ENCODE measurements around the gene IGIP. TPM values are rescaled to one million over a fixed set of nuclear protein-coding genes. Genes with fewer than 3 reads are reported as not detected.

IGIP gene
- total RNA-seq, 1 experiment from 2014 or later = 1.7 TPM

GRCh38 chr5:140165101-140165922 is 39.6 kb downstream of the IGIP start (continued):
- TF ChIP-seq, protein P1, sequence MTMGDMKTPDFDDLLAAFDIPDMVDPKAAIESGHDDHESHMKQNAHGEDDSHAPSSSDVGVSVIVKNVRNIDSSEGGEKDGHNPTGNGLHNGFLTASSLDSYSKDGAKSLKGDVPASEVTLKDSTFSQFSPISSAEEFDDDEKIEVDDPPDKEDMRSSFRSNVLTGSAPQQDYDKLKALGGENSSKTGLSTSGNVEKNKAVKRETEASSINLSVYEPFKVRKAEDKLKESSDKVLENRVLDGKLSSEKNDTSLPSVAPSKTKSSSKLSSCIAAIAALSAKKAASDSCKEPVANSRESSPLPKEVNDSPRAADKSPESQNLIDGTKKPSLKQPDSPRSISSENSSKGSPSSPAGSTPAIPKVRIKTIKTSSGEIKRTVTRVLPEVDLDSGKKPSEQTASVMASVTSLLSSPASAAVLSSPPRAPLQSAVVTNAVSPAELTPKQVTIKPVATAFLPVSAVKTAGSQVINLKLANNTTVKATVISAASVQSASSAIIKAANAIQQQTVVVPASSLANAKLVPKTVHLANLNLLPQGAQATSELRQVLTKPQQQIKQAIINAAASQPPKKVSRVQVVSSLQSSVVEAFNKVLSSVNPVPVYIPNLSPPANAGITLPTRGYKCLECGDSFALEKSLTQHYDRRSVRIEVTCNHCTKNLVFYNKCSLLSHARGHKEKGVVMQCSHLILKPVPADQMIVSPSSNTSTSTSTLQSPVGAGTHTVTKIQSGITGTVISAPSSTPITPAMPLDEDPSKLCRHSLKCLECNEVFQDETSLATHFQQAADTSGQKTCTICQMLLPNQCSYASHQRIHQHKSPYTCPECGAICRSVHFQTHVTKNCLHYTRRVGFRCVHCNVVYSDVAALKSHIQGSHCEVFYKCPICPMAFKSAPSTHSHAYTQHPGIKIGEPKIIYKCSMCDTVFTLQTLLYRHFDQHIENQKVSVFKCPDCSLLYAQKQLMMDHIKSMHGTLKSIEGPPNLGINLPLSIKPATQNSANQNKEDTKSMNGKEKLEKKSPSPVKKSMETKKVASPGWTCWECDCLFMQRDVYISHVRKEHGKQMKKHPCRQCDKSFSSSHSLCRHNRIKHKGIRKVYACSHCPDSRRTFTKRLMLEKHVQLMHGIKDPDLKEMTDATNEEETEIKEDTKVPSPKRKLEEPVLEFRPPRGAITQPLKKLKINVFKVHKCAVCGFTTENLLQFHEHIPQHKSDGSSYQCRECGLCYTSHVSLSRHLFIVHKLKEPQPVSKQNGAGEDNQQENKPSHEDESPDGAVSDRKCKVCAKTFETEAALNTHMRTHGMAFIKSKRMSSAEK (CRISPR knock-in tag; IDR thresholded peaks at IDR 0.05; ENCODE audit: borderline replicate concordance) = no peak
- TF ChIP-seq ZBTB21 (CRISPR knock-in tag; IDR thresholded peaks at IDR 0.05; ENCODE audit: borderline replicate concordance) (no peak), ZNF317 (CRISPR knock-in tag; IDR thresholded peaks at IDR 0.05; ENCODE audit: borderline replicate concordance, low read depth) (no peak), ERG (CRISPR knock-in tag; IDR thresholded peaks at IDR 0.05) (no peak)
- TF ChIP-seq, protein P2, sequence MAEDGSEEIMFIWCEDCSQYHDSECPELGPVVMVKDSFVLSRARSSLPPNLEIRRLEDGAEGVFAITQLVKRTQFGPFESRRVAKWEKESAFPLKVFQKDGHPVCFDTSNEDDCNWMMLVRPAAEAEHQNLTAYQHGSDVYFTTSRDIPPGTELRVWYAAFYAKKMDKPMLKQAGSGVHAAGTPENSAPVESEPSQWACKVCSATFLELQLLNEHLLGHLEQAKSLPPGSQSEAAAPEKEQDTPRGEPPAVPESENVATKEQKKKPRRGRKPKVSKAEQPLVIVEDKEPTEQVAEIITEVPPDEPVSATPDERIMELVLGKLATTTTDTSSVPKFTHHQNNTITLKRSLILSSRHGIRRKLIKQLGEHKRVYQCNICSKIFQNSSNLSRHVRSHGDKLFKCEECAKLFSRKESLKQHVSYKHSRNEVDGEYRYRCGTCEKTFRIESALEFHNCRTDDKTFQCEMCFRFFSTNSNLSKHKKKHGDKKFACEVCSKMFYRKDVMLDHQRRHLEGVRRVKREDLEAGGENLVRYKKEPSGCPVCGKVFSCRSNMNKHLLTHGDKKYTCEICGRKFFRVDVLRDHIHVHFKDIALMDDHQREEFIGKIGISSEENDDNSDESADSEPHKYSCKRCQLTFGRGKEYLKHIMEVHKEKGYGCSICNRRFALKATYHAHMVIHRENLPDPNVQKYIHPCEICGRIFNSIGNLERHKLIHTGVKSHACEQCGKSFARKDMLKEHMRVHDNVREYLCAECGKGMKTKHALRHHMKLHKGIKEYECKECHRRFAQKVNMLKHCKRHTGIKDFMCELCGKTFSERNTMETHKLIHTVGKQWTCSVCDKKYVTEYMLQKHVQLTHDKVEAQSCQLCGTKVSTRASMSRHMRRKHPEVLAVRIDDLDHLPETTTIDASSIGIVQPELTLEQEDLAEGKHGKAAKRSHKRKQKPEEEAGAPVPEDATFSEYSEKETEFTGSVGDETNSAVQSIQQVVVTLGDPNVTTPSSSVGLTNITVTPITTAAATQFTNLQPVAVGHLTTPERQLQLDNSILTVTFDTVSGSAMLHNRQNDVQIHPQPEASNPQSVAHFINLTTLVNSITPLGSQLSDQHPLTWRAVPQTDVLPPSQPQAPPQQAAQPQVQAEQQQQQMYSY (CRISPR knock-in tag; IDR thresholded peaks at IDR 0.05) = no peak

DNA sequence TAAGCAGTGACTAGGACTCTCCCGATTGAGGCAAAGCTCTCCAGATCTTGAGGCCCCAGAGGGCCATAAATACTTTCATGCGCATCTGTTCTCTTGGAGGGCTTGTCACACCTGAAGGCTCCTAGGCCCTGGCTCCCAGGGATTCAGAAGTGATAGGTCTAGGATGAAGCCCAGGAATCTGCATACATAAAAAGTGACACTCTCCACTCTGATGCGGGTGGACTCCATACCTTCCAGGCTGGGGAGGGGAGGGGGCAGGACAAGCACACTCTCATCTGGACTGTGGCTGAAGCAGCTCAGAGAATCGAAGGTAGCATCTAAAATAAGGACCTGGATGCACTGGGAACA is 40.2 kb downstream of the IGIP start:
- H3K36me3 Mint-ChIP-seq = no peaks in the 10 kb centered on the region
- no peak overlapping the region for H3K4me3 Mint-ChIP-seq
- no peak for TF ChIP-seq NFYB (CRISPR knock-in tag; conservative IDR thresholded peaks at IDR 0.05; ENCODE audit: low read depth)
- ATAC-seq = 0 out of 2 replicates have a peak, but pooled peaks have one; percentile 37
- no peaks in the 10 kb centered on the region for H3K9me3 Mint-ChIP-seq
- peaks cover 14% of the 10 kb centered on the region for H3K4me1 Mint-ChIP-seq
- ChIA-PET POLR2A (no interaction called here), CTCF (interaction anchor here (1.1 to 1.4 kb wide), 4 partner anchors 9 to 197 kb away, joined by 3 to 5 read pairs (median 3); partner anchors contain the start of gene CYSTM1)
- no peak for DNase-seq (ENCODE audit: low spot score)
- H3K27me3 Mint-ChIP-seq (ENCODE audit: low read depth) = peaks cover 8% of the 10 kb centered on the region; the same call in 1 of the 2 replicates
- no peak overlapping the region for H3K27ac Mint-ChIP-seq

DNA sequence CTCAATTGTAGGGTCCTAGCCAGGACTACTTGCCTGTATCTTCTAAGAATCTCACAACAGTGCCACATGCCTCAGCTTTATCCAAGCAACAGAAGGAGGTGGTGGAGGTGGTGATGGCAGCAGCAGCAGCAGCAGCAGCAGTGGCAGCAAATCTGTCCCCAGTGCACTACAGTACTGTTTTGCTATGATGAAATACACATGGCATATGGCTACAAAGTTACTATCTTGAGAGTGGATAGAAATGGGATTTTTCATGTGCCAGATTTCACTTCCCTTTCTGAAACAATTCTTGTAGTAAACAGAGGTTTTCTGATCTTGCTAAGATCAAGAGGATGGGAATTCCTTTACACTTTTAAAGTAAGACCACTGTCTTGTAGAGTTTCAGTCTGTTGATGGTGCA is 41.2 kb downstream of the IGIP start:
- Mint-ChIP-seq H3K4me1 (peaks cover 14% of the 10 kb centered on the region), H3K4me3 (no peak overlapping the region), H3K27me3 (ENCODE audit: low read depth) (peaks cover 8% of the 10 kb centered on the region; the same call in 1 of the 2 replicates), H3K27ac (no peak overlapping the region), H3K9me3 (no peaks in the 10 kb centered on the region), H3K36me3 (no peaks in the 10 kb centered on the region)
- ATAC-seq (no peak), DNase-seq (ENCODE audit: low spot score) (no peak)
- ChIA-PET POLR2A (no interaction called here), CTCF (interaction anchor here (1.1 to 1.4 kb wide), 2 partner anchors 97 to 198 kb away, joined by 3 read pairs; no protein-coding TSS in a partner anchor)
- TF ChIP-seq, protein P3, sequence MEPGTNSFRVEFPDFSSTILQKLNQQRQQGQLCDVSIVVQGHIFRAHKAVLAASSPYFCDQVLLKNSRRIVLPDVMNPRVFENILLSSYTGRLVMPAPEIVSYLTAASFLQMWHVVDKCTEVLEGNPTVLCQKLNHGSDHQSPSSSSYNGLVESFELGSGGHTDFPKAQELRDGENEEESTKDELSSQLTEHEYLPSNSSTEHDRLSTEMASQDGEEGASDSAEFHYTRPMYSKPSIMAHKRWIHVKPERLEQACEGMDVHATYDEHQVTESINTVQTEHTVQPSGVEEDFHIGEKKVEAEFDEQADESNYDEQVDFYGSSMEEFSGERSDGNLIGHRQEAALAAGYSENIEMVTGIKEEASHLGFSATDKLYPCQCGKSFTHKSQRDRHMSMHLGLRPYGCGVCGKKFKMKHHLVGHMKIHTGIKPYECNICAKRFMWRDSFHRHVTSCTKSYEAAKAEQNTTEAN (CRISPR knock-in tag; IDR thresholded peaks at IDR 0.05) = no peak
- TF ChIP-seq NR2C2 (CRISPR knock-in tag; IDR thresholded peaks at IDR 0.05) (no peak), GTF2I (CRISPR knock-in tag; conservative IDR thresholded peaks at IDR 0.05) (no peak), CDX4 (CRISPR knock-in tag; IDR thresholded peaks at IDR 0.05; ENCODE audit: borderline replicate concordance) (no peak), ZNF121 (CRISPR knock-in tag; IDR thresholded peaks at IDR 0.05) (no peak), MXD4 (CRISPR knock-in tag; IDR thresholded peaks at IDR 0.05; ENCODE audit: borderline replicate concordance) (no peak)
- TF ChIP-seq, protein P4, sequence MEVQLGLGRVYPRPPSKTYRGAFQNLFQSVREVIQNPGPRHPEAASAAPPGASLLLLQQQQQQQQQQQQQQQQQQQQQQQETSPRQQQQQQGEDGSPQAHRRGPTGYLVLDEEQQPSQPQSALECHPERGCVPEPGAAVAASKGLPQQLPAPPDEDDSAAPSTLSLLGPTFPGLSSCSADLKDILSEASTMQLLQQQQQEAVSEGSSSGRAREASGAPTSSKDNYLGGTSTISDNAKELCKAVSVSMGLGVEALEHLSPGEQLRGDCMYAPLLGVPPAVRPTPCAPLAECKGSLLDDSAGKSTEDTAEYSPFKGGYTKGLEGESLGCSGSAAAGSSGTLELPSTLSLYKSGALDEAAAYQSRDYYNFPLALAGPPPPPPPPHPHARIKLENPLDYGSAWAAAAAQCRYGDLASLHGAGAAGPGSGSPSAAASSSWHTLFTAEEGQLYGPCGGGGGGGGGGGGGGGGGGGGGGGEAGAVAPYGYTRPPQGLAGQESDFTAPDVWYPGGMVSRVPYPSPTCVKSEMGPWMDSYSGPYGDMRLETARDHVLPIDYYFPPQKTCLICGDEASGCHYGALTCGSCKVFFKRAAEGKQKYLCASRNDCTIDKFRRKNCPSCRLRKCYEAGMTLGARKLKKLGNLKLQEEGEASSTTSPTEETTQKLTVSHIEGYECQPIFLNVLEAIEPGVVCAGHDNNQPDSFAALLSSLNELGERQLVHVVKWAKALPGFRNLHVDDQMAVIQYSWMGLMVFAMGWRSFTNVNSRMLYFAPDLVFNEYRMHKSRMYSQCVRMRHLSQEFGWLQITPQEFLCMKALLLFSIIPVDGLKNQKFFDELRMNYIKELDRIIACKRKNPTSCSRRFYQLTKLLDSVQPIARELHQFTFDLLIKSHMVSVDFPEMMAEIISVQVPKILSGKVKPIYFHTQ (CRISPR knock-in tag; IDR thresholded peaks at IDR 0.05) = no peak
- TF ChIP-seq, protein P5, sequence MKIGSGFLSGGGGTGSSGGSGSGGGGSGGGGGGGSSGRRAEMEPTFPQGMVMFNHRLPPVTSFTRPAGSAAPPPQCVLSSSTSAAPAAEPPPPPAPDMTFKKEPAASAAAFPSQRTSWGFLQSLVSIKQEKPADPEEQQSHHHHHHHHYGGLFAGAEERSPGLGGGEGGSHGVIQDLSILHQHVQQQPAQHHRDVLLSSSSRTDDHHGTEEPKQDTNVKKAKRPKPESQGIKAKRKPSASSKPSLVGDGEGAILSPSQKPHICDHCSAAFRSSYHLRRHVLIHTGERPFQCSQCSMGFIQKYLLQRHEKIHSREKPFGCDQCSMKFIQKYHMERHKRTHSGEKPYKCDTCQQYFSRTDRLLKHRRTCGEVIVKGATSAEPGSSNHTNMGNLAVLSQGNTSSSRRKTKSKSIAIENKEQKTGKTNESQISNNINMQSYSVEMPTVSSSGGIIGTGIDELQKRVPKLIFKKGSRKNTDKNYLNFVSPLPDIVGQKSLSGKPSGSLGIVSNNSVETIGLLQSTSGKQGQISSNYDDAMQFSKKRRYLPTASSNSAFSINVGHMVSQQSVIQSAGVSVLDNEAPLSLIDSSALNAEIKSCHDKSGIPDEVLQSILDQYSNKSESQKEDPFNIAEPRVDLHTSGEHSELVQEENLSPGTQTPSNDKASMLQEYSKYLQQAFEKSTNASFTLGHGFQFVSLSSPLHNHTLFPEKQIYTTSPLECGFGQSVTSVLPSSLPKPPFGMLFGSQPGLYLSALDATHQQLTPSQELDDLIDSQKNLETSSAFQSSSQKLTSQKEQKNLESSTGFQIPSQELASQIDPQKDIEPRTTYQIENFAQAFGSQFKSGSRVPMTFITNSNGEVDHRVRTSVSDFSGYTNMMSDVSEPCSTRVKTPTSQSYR (CRISPR knock-in tag; IDR thresholded peaks at IDR 0.05) = no peak

Measured in WTC11 (cell line).